Upper lobe of left lung (tissue), 4 donors: ENCODE data around the gene ZNF445.
A peak's percentile ranks its signal among the peaks of the same experiment; 100 is the strongest.

ENCODE experiments used
- CTCF ChIP-seq, 6 experiments: fragments of 450-650 bp in 4 of 6; fragments of 200-600 bp in 2 of 6; sonication (generic) in 2 of 6; IDR thresholded peaks; one replicate each; pipeline ENCODE4 v1.5.1; 2016 to 2019; ENCODE audit warnings: antibody characterized with exemption in 6 of 6
- EP300 ChIP-seq, 4 donors: sonication (generic); formaldehyde crosslinking; IDR thresholded peaks; one replicate each; pipeline ENCODE4 v1.5.1; 2017; ENCODE audit warnings: antibody characterized with exemption in 4 of 4, control low read depth in 2 of 4
- POLR2A ChIP-seq, 4 donors: fragments of 450-650 bp; IDR thresholded peaks; one replicate each; pipeline ENCODE4 v1.5.1; 2016 to 2017; ENCODE audit warnings: antibody characterized with exemption in 4 of 4, mild to moderate bottlenecking in 2 of 4
- POLR2AphosphoS5 ChIP-seq, 2 donors: sonication (generic); formaldehyde crosslinking; IDR thresholded peaks; one replicate each; pipeline ENCODE4 v1.5.1; 2017; ENCODE audit warnings: antibody characterized with exemption in 2 of 2

DNA sequence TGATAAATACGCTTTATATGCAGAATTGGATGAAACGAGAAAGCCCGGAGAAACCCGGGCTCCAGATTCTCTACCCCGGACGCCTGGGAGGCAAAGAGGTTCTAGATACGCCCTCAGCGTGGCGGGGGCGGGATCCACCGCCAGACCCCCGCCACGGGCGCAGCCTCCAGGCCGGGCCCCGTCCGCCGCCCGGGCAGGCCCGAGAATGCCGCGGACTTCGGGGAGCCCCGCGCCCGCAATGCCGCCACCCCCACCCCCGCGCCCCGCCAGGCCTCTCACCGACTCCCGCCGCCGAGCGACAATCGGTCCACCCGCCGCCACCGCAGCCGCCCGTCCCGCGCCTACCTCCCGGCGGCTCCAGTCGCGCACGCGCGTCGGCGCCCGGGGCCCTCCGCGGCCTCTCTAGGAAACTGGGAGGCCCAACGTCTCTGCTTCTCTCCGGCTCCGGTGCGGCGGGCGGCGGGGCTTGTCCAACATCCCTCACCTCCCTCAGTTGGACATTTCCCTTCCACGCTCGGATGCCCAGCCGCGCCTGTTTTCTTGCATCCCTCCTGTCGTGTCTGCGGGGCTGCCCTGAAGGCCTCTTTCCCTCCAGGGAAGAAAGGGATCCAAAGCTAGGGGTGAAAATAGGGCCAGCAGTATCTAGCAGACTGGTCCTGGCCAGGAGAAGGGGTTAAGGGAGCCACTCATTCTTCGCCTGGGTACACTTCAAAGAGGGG is at the start of gene ZNF445:
- TF ChIP-seq CTCF (IDR thresholded peaks at IDR 0.05) (no peak), POLR2A (IDR thresholded peaks at IDR 0.05) (peak in 1 of 4 donors; percentile 75), EP300 (IDR thresholded peaks at IDR 0.05) (no peak), POLR2AphosphoS5 (IDR thresholded peaks at IDR 0.05) (peak in 1 of 2 donors; percentile 55)
